HG03457 (cell line): Measurements from ENCODE around the gene ACHE.

ENCODE experiments used
- ATAC-seq: cut with Tn5 transposase; IDR thresholded peaks from one replicate; pipeline ENCODE4 v1.9.1; 2021; ENCODE audit warnings: moderate number of reproducible peaks; ENCODE audit not compliant: unreplicated experiment

ACHE gene

GRCh38 chr7:100886142-100886935 lies 9.3 kb downstream of the ACHE start:
- ATAC-seq, result no peak

GRCh38 chr7:100885440-100886141 lies 10.1 kb downstream of the ACHE start:
- ATAC-seq, result no peak

GRCh38 chr7:100884736-100885439 lies 10.8 kb downstream of the ACHE start:
- ATAC-seq, result no peak

GRCh38 chr7:100882785-100883526 lies 12.7 kb downstream of the ACHE start:
- ATAC-seq, result no peak

- ATAC-seq, result no peak
Measured at GRCh38 chr7:100882201-100882600, 13.5 kb downstream of the ACHE start.

GRCh38 chr7:100881136-100881535 lies 14.6 kb downstream of the ACHE start:
- no peak for ATAC-seq

GRCh38 chr7:100880645-100881044 lies 15.0 kb downstream of the ACHE start:
- ATAC-seq, result no peak

- ATAC-seq, result no peak
Measured at GRCh38 chr7:100879685-100880261, 15.9 kb downstream of the ACHE start.

GRCh38 chr7:100878685-100879084 lies 17.0 kb downstream of the ACHE start:
- no peak for ATAC-seq

GRCh38 chr7:100878013-100878412 lies 17.7 kb downstream of the ACHE start:
- ATAC-seq, result no peak

- ATAC-seq, result peak; percentile 13
Measured at GRCh38 chr7:100875356-100875751, 20.3 kb downstream of the ACHE start.

- ATAC-seq, result peak; percentile 73
Measured at GRCh38 chr7:100874577-100875355, 20.9 kb downstream of the ACHE start, which contains the start of gene SRRT. Gene SRRT, plus strand, starts transcription at chr7:100875103. Its CDS starts 488 bp downstream, at chr7:100875591.

- ATAC-seq, result no peak
Measured at GRCh38 chr7:100874300-100874576, 21.4 kb downstream of the ACHE start.

- ATAC-seq, result no peak
Measured at GRCh38 chr7:100873599-100874299, 21.9 kb downstream of the ACHE start.

- no peak for ATAC-seq
Measured at GRCh38 chr7:100867776-100868485, 27.8 kb downstream of the ACHE start.

- no peak for ATAC-seq
Measured at GRCh38 chr7:100867040-100867775, 28.5 kb downstream of the ACHE start, which contains the start of gene TRIP6. Gene TRIP6, plus strand, starts transcription at chr7:100867387. Its CDS starts 111 bp downstream, at chr7:100867498.

GRCh38 chr7:100866729-100867039 lies 29.0 kb downstream of the ACHE start:
- ATAC-seq, result no peak
